ENCODE data around the gene HOATZ.

The HOATZ gene

DNA sequence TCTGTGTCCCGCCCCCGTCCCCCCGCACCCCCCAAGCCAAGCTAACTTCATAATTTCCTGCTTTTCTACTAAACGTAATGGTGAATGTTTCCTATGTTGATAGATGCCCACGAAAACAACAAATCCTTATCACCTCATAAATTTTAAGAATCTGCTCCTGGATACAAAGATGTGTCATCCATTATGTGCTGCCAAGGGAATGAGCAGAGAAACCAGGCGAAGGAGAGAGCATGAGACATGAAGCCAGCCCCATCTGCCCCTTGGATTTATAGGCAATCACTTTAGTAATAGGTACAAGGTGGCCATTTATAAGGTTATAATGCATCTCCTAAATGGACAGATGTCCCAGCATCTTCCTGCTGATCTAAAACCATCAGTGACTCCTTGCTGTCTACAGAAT is 56.2 kb downstream of the HOATZ start:
- TF ChIP-seq, protein P1, sequence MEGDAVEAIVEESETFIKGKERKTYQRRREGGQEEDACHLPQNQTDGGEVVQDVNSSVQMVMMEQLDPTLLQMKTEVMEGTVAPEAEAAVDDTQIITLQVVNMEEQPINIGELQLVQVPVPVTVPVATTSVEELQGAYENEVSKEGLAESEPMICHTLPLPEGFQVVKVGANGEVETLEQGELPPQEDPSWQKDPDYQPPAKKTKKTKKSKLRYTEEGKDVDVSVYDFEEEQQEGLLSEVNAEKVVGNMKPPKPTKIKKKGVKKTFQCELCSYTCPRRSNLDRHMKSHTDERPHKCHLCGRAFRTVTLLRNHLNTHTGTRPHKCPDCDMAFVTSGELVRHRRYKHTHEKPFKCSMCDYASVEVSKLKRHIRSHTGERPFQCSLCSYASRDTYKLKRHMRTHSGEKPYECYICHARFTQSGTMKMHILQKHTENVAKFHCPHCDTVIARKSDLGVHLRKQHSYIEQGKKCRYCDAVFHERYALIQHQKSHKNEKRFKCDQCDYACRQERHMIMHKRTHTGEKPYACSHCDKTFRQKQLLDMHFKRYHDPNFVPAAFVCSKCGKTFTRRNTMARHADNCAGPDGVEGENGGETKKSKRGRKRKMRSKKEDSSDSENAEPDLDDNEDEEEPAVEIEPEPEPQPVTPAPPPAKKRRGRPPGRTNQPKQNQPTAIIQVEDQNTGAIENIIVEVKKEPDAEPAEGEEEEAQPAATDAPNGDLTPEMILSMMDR (conservative IDR thresholded peaks at IDR 0.05; ENCODE audit: low read length): no peak
- TF ChIP-seq EZH2phosphoT487 (IDR thresholded peaks at IDR 0.05; ENCODE audit: borderline replicate concordance): no peak
- Histone ChIP-seq H2AFZ (ENCODE audit: low read length) (0 out of 2 replicates have a peak overlapping the region, but pooled peaks have one; percentile 9), H3K27me3 (ENCODE audit: insufficient read depth, low read length, poor library complexity, severe bottlenecking) (no peaks in the 10 kb centered on the region), H3K79me2 (ENCODE audit: insufficient read depth, low read length) (no peaks in the 10 kb centered on the region), H4K20me1 (ENCODE audit: insufficient read depth, low read length, poor library complexity, severe bottlenecking) (no peaks in the 10 kb centered on the region), H3F3A (ENCODE audit: low read depth) (0 out of 2 replicates have a peak, but pooled peaks cover 4% of the 10 kb centered on the region), H3K36me3 (ENCODE audit: insufficient read depth, low read length) (no peaks in the 10 kb centered on the region), H3K9me3 (ENCODE audit: insufficient read depth, low read depth, low read length) (no peaks in the 10 kb centered on the region), H3K4me1 (ENCODE audit: insufficient read depth, low read length, poor library complexity, severe bottlenecking) (peaks cover 58% of the 10 kb centered on the region), H3K9ac (ENCODE audit: low read depth, low read length, poor library complexity, severe bottlenecking) (peak overlapping the region; percentile 40), H3K9me2 (replicated peaks; ENCODE audit: low read depth, low read length) (no peaks in the 10 kb centered on the region), H3K4me2 (ENCODE audit: low read depth, low read length, poor library complexity, severe bottlenecking) (peak overlapping the region; percentile 52), H3K4me3 (ENCODE audit: low read length, poor library complexity, severe bottlenecking) (peak overlapping the region; percentile 28)

DNA sequence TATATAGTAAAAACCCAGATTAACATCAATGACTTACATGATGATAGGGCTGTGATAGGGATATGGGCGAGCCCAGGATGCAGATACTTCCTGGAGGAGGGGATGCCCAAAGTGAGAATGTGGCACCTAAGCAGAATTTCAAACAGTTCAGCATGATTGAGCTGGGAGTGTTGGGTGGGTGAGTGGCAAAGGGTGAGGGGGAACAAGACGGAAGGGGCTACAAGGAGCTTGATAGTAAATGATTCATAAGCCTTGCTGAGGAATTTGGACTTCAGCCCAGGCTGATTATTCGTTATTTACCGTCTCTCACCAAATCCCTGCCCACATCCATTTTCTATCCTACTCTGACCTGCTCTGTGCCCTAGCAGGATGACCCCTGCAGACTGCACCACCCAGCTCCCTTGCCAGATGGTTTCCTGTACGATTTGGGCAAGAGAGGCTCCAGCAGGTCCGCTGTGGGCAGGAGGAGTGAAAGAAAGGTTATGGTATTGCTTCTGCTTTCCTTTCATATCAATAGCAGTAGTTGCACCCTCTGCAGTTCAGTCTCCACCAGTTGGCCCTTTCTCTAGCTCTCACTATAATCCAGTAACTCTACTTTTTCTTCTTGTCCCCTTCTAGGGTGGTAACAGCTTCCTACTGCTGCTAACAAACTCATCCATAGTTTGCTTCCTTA is 57.4 kb downstream of the HOATZ start:
- Histone ChIP-seq H3K4me3 (ENCODE audit: low read length, poor library complexity, severe bottlenecking) (peak overlapping the region; percentile 28), H3K9me3 (ENCODE audit: insufficient read depth, low read depth, low read length) (no peaks in the 10 kb centered on the region), H3K9me2 (replicated peaks; ENCODE audit: low read depth, low read length) (no peaks in the 10 kb centered on the region), H3K4me1 (ENCODE audit: insufficient read depth, low read length, poor library complexity, severe bottlenecking) (peaks cover 58% of the 10 kb centered on the region), H3K4me2 (ENCODE audit: low read depth, low read length, poor library complexity, severe bottlenecking) (peak overlapping the region; percentile 52), H4K20me1 (ENCODE audit: insufficient read depth, low read length, poor library complexity, severe bottlenecking) (no peaks in the 10 kb centered on the region), H2AFZ (ENCODE audit: low read length) (peak overlapping the region; percentile 31; the same call in 1 of the 2 replicates), H3K27me3 (ENCODE audit: insufficient read depth, low read length, poor library complexity, severe bottlenecking) (no peaks in the 10 kb centered on the region), H3K79me2 (ENCODE audit: insufficient read depth, low read length) (no peaks in the 10 kb centered on the region), H3K36me3 (ENCODE audit: insufficient read depth, low read length) (no peaks in the 10 kb centered on the region), H3F3A (ENCODE audit: low read depth) (0 out of 2 replicates have a peak, but pooled peaks cover 4% of the 10 kb centered on the region), H3K9ac (ENCODE audit: low read depth, low read length, poor library complexity, severe bottlenecking) (peak overlapping the region; percentile 17)
- no peak for TF ChIP-seq EZH2phosphoT487 (IDR thresholded peaks at IDR 0.05; ENCODE audit: borderline replicate concordance)
- TF ChIP-seq, protein P1 (conservative IDR thresholded peaks at IDR 0.05; ENCODE audit: low read length): no peak

DNA sequence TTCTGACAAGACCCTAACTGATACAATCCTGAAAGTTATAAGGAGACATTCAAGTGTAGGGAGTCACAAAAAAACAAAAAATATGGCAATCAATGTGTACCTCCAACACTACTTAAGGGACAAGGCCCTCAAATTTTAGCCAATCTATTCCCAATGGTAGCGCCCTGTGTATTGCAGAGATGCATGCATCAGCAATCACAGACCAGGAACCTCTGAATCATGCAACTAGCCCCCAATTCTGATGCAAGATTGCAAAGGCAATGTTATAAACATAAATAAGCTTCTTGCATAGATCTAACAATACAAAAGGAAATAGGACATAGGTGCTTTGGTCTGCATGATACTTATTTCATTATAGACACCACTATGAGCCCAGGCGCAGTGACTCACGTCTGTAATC is 58.0 kb downstream of the HOATZ start:
- H3K36me3 ChIP-seq (ENCODE audit: insufficient read depth, low read length): no peaks in the 10 kb centered on the region
- peak overlapping the region; percentile 52 for H3K4me2 ChIP-seq (ENCODE audit: low read depth, low read length, poor library complexity, severe bottlenecking)
- no peaks in the 10 kb centered on the region for H3K9me2 ChIP-seq (replicated peaks; ENCODE audit: low read depth, low read length)
- H3K9ac ChIP-seq (ENCODE audit: low read depth, low read length, poor library complexity, severe bottlenecking): peak overlapping the region; percentile 17
- TF ChIP-seq, protein P1 (conservative IDR thresholded peaks at IDR 0.05; ENCODE audit: low read length): no peak
- no peak for TF ChIP-seq EZH2phosphoT487 (IDR thresholded peaks at IDR 0.05; ENCODE audit: borderline replicate concordance)
- no peaks in the 10 kb centered on the region for H3K27me3 ChIP-seq (ENCODE audit: insufficient read depth, low read length, poor library complexity, severe bottlenecking)
- no peaks in the 10 kb centered on the region for H3K9me3 ChIP-seq (ENCODE audit: insufficient read depth, low read depth, low read length)
- 0 out of 2 replicates have a peak, but pooled peaks cover 4% of the 10 kb centered on the region for H3F3A ChIP-seq (ENCODE audit: low read depth)
- H3K79me2 ChIP-seq (ENCODE audit: insufficient read depth, low read length): no peaks in the 10 kb centered on the region
- H3K4me3 ChIP-seq (ENCODE audit: low read length, poor library complexity, severe bottlenecking): no peak overlapping the region
- H3K4me1 ChIP-seq (ENCODE audit: insufficient read depth, low read length, poor library complexity, severe bottlenecking): peaks cover 58% of the 10 kb centered on the region
- 0 out of 2 replicates have a peak overlapping the region, but pooled peaks have one; percentile 31 for H2AFZ ChIP-seq (ENCODE audit: low read length)
- no peaks in the 10 kb centered on the region for H4K20me1 ChIP-seq (ENCODE audit: insufficient read depth, low read length, poor library complexity, severe bottlenecking)

Data from Loucy (cell line).